Hepatocyte (in vitro differentiated cells): ENCODE data around the gene EFCAB6. TPM values are rescaled to one million over a fixed set of nuclear protein-coding genes. Genes with fewer than 3 reads are reported as not detected.

Source experiments
- DNase-seq: peaks from one replicate; pipeline ENCODE4 v3.0.0-alpha.2; 2016; ENCODE audit warnings: low spot score
- H2AFZ ChIP-seq: fragments of 200-600 bp; sonication (generic); 2 replicates; pipeline ENCODE4 v1.6.0; 2016; ENCODE audit warnings: antibody characterized with exemption, mild to moderate bottlenecking
- H3K27ac ChIP-seq: fragments of 200-600 bp; sonication (generic); 2 replicates; pipeline ENCODE4 v1.5.1; 2016; ENCODE audit warnings: mild to moderate bottlenecking
- H3K27me3 ChIP-seq: fragments of 200-600 bp; sonication (generic); 2 replicates; pipeline ENCODE4 v1.6.1; 2016
- H3K36me3 ChIP-seq: fragments of 200-600 bp; sonication (generic); replicated peaks from 2 replicates; pipeline ENCODE4 v1.5.1; 2016; ENCODE audit warnings: low read depth; ENCODE audit not compliant: insufficient read depth
- H3K4me1 ChIP-seq: fragments of 200-600 bp; sonication (generic); 2 replicates; pipeline ENCODE4 v1.5.1; 2016; ENCODE audit warnings: mild to moderate bottlenecking, moderate library complexity; ENCODE audit not compliant: insufficient read depth
- H3K4me2 ChIP-seq: fragments of 200-600 bp; sonication (generic); 2 replicates; pipeline ENCODE4 v1.6.0; 2016
- H3K4me3 ChIP-seq: fragments of 200-600 bp; sonication (generic); 2 replicates; pipeline ENCODE4 v1.5.1; 2016; ENCODE audit warnings: mild to moderate bottlenecking
- H3K79me2 ChIP-seq: fragments of 200-600 bp; sonication (generic); 2 replicates; pipeline ENCODE4 v1.6.0; 2017; ENCODE audit warnings: mild to moderate bottlenecking
- H3K9me2 ChIP-seq: fragments of 200-600 bp; sonication (generic); replicated peaks from 2 replicates; pipeline ENCODE4 v1.6.0; 2017; ENCODE audit warnings: mild to moderate bottlenecking; ENCODE audit not compliant: insufficient read depth
- H3K9me3 ChIP-seq: fragments of 200-600 bp; sonication (generic); 2 replicates; pipeline ENCODE4 v1.5.1; 2016; ENCODE audit warnings: low read depth, mild to moderate bottlenecking
- H4K20me1 ChIP-seq: fragments of 200-600 bp; sonication (generic); 2 replicates; pipeline ENCODE4 v1.6.0; 2016; ENCODE audit warnings: mild to moderate bottlenecking; ENCODE audit not compliant: insufficient read depth, poor library complexity, severe bottlenecking
- CTCF ChIP-seq: fragments of 200-600 bp; sonication (generic); IDR thresholded peaks from 2 replicates; pipeline ENCODE4 v1.5.1; 2016; ENCODE audit warnings: antibody characterized with exemption, mild to moderate bottlenecking; ENCODE audit not compliant: poor library complexity
- EZH2 ChIP-seq: fragments of 200-600 bp; sonication (generic); IDR thresholded peaks from 2 replicates; pipeline ENCODE4 v1.6.1; 2016; ENCODE audit warnings: antibody characterized with exemption, mild to moderate bottlenecking, borderline replicate concordance
- EZH2phosphoT487 ChIP-seq: fragments of 200-600 bp; sonication (generic); IDR thresholded peaks from one replicate; pipeline ENCODE4 v1.6.1; 2018; ENCODE audit warnings: antibody characterized with exemption, mild to moderate bottlenecking, low read depth, moderate library complexity; ENCODE audit not compliant: unreplicated experiment, severe bottlenecking
- WGBS: methylation state at CpG from one replicate; pipeline ENCODE4 v1.1.6; 2016; ENCODE audit warnings: low lambda C conversion rate; ENCODE audit errors: missing lambda C conversion rate; 5-methylcytosine and 5-hydroxymethylcytosine counted together
- polyA plus RNA-seq: library from polyadenylated mRNA; unstranded; fragments of >200 nt; fragmentation: Nextera tagmentation; extraction: Ambion mirVana; gene quantifications from 2 replicates; pipeline ENCODE4 v1.2.1, GENCODE V29; 2016
- total RNA-seq: library from RNA; depleted of rRNA; stranded (reverse); fragments of >200 nt; gene quantifications from 2 replicates; pipeline ENCODE4 v1.2.3, GENCODE V29; 2014

Gene EFCAB6
- total and polyA plus RNA-seq, 2 experiments from 2014 or later: 0.59 to 2.1 TPM

- Histone ChIP-seq H3K27ac (no peak overlapping the region), H2AFZ (no peak overlapping the region), H4K20me1 (no peaks in the 10 kb centered on the region), H3K4me1 (no peaks in the 10 kb centered on the region), H3K9me3 (no peaks in the 10 kb centered on the region), H3K27me3 (peaks cover 7% of the 10 kb centered on the region), H3K36me3 (no peaks in the 10 kb centered on the region), H3K4me3 (no peak overlapping the region), H3K4me2 (no peak overlapping the region), H3K79me2 (no peaks in the 10 kb centered on the region), H3K9me2 (no peaks in the 10 kb centered on the region)
- TF ChIP-seq EZH2: no peak
- TF ChIP-seq EZH2phosphoT487: no peak
- no peak for TF ChIP-seq CTCF
- 83% methylated on average over 8 of the region's 8 CpGs for WGBS
- no peak for DNase-seq
These were observed 244.3 kb downstream of the EFCAB6 start for GRCh38 chr22:43567691-43568324.

DNA sequence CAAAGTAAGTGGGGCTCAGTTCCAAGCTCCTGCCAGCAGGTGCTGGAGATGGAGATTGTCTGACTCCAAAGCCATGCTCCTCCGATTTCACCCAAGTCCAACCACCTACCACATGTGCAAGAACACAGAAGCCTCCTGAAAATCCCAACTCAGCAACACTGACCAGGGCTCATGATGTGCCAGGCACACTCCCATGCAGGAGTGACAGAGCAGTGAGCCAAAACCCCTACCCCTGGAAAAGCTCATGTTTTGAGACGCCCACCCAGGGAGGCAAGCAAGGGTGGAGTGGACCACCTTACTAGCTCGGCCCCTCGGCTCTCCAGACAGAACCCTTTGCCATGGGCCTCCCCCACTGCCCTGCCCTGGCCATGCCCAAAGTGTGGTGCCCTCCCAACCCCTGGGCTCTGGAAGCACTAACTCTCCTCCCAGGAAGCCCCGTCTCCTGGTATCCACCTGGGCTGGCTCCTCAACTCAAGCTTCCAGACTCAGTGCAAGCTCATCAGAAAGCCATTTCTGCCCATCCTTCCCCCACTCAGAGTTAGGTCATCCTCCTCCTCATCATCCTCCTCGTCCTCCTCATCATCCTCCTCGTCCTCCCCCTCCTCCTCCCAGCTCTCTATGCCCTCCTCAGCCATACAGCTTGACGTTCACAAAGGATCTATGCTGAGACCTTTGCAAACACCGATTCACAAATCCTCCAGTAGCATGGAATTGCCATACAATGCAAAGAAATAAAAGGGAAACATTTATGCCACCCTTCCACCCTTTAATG lies 245.4 kb downstream of the EFCAB6 start:
- Histone ChIP-seq H3K4me2 (no peak overlapping the region), H3K4me1 (no peaks in the 10 kb centered on the region), H3K4me3 (no peak overlapping the region), H3K9me3 (no peaks in the 10 kb centered on the region), H3K27ac (no peak overlapping the region), H3K27me3 (peaks cover 2% of the 10 kb centered on the region), H3K9me2 (no peaks in the 10 kb centered on the region), H4K20me1 (no peaks in the 10 kb centered on the region), H3K36me3 (no peaks in the 10 kb centered on the region), H2AFZ (no peak overlapping the region), H3K79me2 (no peaks in the 10 kb centered on the region)
- no peak for DNase-seq
- WGBS: 88% methylated on average over 9 of the region's 9 CpGs
- TF ChIP-seq EZH2 (no peak), EZH2phosphoT487 (no peak), CTCF (no peak)

- TF ChIP-seq CTCF (no peak), EZH2 (no peak), EZH2phosphoT487 (no peak)
- Histone ChIP-seq H3K9me3 (no peaks in the 10 kb centered on the region), H3K4me1 (no peaks in the 10 kb centered on the region), H3K4me3 (no peak overlapping the region), H3K9me2 (no peaks in the 10 kb centered on the region), H2AFZ (no peak overlapping the region), H4K20me1 (no peaks in the 10 kb centered on the region), H3K27ac (no peak overlapping the region), H3K79me2 (no peaks in the 10 kb centered on the region), H3K4me2 (no peak overlapping the region), H3K36me3 (no peaks in the 10 kb centered on the region), H3K27me3 (no peaks in the 10 kb centered on the region)
- no peak for DNase-seq
- WGBS: 72% methylated on average over 9 of the region's 9 CpGs
These were observed 246.1 kb downstream of the EFCAB6 start for GRCh38 chr22:43566021-43566420.
